GM12878 (cell line): ENCODE measurements around the gene DFFB. TPM values are rescaled to one million over a fixed set of nuclear protein-coding genes. Genes with fewer than 3 reads are reported as not detected.

Experiments used
- CHD1 ChIP-seq: IDR thresholded peaks from 2 replicates; pipeline ENCODE4 v1.6.1; 2012; ENCODE audit warnings: low read depth, low read length, improper control_type of control experiment
- CREB1 ChIP-seq: IDR thresholded peaks from 2 replicates; pipeline ENCODE4 v1.6.1; 2012; ENCODE audit warnings: low read depth, mild to moderate bottlenecking, inconsistent platforms
- HDAC6 ChIP-seq: fragments of 200-600 bp; sonication (generic); IDR thresholded peaks from one replicate; pipeline ENCODE4 v1.8.0; 2017; ENCODE audit warnings: antibody characterized with exemption; ENCODE audit not compliant: unreplicated experiment
- IKZF2 ChIP-seq, 2 experiments: fragments of 450-650 bp; IDR thresholded peaks; 2 replicates each; pipeline ENCODE4 v1.6.1; 2017; ENCODE audit warnings: mild to moderate bottlenecking in 2 of 2, moderate library complexity in 2 of 2
- KDM1A ChIP-seq: fragments of 200-600 bp; sonication (generic); IDR thresholded peaks from 2 replicates; pipeline ENCODE4 v1.6.1; 2016; ENCODE audit warnings: borderline replicate concordance
- KLF5 ChIP-seq: fragments of 450-650 bp; IDR thresholded peaks from 2 replicates; pipeline ENCODE4 v1.6.1; 2014; ENCODE audit warnings: mild to moderate bottlenecking; ENCODE audit not compliant: partially characterized antibody
- MAX ChIP-seq: IDR thresholded peaks from 2 replicates; pipeline ENCODE4 v1.6.1; 2012; ENCODE audit warnings: low read depth, low read length, improper control_type of control experiment
- NR2F1 ChIP-seq: fragments of 450-650 bp; conservative IDR thresholded peaks from 2 replicates; pipeline ENCODE4 v1.6.1; 2017; ENCODE audit warnings: mild to moderate bottlenecking
- PAX8 ChIP-seq: fragments of 450-650 bp; IDR thresholded peaks from 2 replicates; pipeline ENCODE4 v1.6.1; 2017; ENCODE audit warnings: mild to moderate bottlenecking, moderate library complexity
- RCOR1 ChIP-seq: conservative IDR thresholded peaks from 2 replicates; pipeline ENCODE4 v1.6.1; 2012; ENCODE audit warnings: low read depth, low read length, improper control_type of control experiment
- RELA ChIP-seq: fragments of 450-650 bp; IDR thresholded peaks from 2 replicates; pipeline ENCODE4 v1.8.0; 2014; ENCODE audit warnings: borderline replicate concordance; ENCODE audit not compliant: partially characterized antibody
- SIX5 ChIP-seq: IDR thresholded peaks from 2 replicates; pipeline ENCODE4 v1.6.1; 2011; ENCODE audit warnings: mild to moderate bottlenecking, low read depth, low read length, moderate library complexity; ENCODE audit not compliant: severe bottlenecking
- SUPT20H ChIP-seq: IDR thresholded peaks from 2 replicates; pipeline ENCODE4 v1.6.1; 2011; ENCODE audit warnings: low read depth, mild to moderate bottlenecking, low read length, moderate library complexity, borderline replicate concordance; ENCODE audit not compliant: control insufficient read depth
- ZZZ3 ChIP-seq: IDR thresholded peaks from 2 replicates; pipeline ENCODE4 v1.6.1; 2011; ENCODE audit warnings: low read depth; ENCODE audit not compliant: control insufficient read depth, insufficient read length
- polyA plus RNA-seq, 11 experiments: library from polyadenylated mRNA; depleted of rRNA in 4 of 11; unstranded in 6 of 11; stranded (reverse) in 5 of 11; fragments of >200 nt; fragmentation: Nextera tagmentation in 4 of 11; fragmentation: Illumina TruSeq in 1 of 11; extraction: Ambion mirVana in 4 of 11; extraction: Trizol in 1 of 11; gene quantifications; 1 replicate in 1 of 11; 2 replicates in 10 of 11; pipeline versions ENCODE4 v1.2.1 to v1.2.3, GENCODE V29; 2011 to 2016; ENCODE audit warnings: inconsistent platforms in 2 of 11, missing spikeins in 2 of 11, low read depth in 1 of 11
- total RNA-seq, 4 experiments: library from RNA; depleted of rRNA in 3 of 4; stranded (reverse); fragments of >200 nt in 3 of 4; fragmentation: Illumina TruSeq in 1 of 4; extraction: Trizol in 1 of 4; gene quantifications; 2 replicates each; pipeline versions ENCODE4 v1.2.1 to v1.2.3, GENCODE V29; 2013 to 2021
- TF ChIP-seq, protein P1 (sequence below): IDR thresholded peaks from 2 replicates; pipeline ENCODE4 v1.6.1; 2012; ENCODE audit warnings: improper control_type of control experiment, low read depth, low read length; ENCODE audit not compliant: insufficient replicate concordance
- TF ChIP-seq, protein P2 (sequence below): fragments of 450-650 bp; IDR thresholded peaks from 2 replicates; pipeline ENCODE4 v1.6.1; 2017; ENCODE audit warnings: borderline replicate concordance
- TF ChIP-seq, protein P3 (sequence below): fragments of 450-650 bp; IDR thresholded peaks from 2 replicates; pipeline ENCODE4 v1.6.1; 2016; ENCODE audit warnings: mild to moderate bottlenecking
- TF ChIP-seq, protein P4 (sequence below): fragments of 150-350 bp; IDR thresholded peaks from 2 replicates; pipeline ENCODE4 v1.6.1; 2016; ENCODE audit warnings: low read depth, low read length

DFFB gene
- total and polyA plus RNA-seq, 10 of the 15 experiments (the other 5 are each of a cell fraction or from before 2014, with no cell fraction given), result 2.7 to 10.7 (median 6.5) TPM

DNA sequence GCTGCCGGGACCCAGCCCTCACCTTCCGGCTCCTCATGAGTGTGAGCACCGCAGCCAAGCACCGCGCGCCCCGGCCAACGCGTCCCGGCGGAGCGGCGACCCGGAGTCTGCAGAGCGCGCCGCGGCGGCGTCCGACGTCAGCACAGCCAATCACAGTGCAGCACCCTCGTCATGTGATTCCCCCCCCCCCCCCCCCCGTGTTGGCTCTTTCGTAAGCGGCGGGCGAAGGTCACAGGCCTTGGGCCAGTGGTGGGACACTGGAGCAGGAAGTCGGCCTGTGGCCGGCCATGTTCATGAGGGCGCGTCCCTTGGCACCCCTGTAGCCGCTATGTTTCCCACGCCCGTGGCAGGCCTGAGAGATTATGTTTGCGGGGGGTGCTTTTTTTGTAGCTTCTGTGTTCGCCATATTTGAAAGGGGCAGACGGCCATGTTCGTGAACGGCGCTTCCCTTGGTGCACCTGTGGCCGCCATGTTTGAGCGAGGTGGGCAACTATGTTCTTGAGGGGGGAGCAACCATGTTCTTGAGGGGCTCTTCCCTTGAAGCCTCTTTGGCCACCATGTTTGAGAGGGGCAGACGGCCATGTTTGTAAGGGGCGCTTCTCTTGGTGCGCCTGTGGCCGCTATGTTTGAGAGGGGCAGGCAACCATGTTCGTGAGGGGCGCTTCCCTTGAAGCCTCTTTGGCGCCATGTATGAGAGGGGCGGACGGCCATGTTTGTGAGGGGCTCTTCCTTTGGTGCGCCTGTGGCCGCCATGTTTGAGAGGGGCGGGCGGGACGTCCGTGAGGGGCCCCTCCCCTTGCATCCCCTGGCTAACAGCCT, 43.1 kb downstream of the DFFB start, which contains the start of gene C1orf174 (continued):
- TF ChIP-seq, protein P1, sequence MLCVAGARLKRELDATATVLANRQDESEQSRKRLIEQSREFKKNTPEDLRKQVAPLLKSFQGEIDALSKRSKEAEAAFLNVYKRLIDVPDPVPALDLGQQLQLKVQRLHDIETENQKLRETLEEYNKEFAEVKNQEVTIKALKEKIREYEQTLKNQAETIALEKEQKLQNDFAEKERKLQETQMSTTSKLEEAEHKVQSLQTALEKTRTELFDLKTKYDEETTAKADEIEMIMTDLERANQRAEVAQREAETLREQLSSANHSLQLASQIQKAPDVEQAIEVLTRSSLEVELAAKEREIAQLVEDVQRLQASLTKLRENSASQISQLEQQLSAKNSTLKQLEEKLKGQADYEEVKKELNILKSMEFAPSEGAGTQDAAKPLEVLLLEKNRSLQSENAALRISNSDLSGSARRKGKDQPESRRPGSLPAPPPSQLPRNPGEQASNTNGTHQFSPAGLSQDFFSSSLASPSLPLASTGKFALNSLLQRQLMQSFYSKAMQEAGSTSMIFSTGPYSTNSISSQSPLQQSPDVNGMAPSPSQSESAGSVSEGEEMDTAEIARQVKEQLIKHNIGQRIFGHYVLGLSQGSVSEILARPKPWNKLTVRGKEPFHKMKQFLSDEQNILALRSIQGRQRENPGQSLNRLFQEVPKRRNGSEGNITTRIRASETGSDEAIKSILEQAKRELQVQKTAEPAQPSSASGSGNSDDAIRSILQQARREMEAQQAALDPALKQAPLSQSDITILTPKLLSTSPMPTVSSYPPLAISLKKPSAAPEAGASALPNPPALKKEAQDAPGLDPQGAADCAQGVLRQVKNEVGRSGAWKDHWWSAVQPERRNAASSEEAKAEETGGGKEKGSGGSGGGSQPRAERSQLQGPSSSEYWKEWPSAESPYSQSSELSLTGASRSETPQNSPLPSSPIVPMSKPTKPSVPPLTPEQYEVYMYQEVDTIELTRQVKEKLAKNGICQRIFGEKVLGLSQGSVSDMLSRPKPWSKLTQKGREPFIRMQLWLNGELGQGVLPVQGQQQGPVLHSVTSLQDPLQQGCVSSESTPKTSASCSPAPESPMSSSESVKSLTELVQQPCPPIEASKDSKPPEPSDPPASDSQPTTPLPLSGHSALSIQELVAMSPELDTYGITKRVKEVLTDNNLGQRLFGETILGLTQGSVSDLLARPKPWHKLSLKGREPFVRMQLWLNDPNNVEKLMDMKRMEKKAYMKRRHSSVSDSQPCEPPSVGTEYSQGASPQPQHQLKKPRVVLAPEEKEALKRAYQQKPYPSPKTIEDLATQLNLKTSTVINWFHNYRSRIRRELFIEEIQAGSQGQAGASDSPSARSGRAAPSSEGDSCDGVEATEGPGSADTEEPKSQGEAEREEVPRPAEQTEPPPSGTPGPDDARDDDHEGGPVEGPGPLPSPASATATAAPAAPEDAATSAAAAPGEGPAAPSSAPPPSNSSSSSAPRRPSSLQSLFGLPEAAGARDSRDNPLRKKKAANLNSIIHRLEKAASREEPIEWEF, result no peak
- peak; percentile 32; the same call in 1 of the 2 replicates for TF ChIP-seq PAX8
- TF ChIP-seq, protein P2, sequence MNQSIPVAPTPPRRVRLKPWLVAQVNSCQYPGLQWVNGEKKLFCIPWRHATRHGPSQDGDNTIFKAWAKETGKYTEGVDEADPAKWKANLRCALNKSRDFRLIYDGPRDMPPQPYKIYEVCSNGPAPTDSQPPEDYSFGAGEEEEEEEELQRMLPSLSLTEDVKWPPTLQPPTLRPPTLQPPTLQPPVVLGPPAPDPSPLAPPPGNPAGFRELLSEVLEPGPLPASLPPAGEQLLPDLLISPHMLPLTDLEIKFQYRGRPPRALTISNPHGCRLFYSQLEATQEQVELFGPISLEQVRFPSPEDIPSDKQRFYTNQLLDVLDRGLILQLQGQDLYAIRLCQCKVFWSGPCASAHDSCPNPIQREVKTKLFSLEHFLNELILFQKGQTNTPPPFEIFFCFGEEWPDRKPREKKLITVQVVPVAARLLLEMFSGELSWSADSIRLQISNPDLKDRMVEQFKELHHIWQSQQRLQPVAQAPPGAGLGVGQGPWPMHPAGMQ, result no peak
- no peak for TF ChIP-seq RELA
- TF ChIP-seq CREB1, result peak; percentile 69
- TF ChIP-seq RCOR1, result peak; percentile 97
- no peak for TF ChIP-seq HDAC6
- TF ChIP-seq KLF5, result peak; percentile 34
- peak; percentile 49; the same call in 1 of the 2 replicates for TF ChIP-seq MAX
- peak; percentile 79 for TF ChIP-seq SIX5
- no peak; a peak in 1 of 4 replicates for TF ChIP-seq IKZF2 (IDR thresholded peaks at IDR 0.05)
- TF ChIP-seq, protein P3, sequence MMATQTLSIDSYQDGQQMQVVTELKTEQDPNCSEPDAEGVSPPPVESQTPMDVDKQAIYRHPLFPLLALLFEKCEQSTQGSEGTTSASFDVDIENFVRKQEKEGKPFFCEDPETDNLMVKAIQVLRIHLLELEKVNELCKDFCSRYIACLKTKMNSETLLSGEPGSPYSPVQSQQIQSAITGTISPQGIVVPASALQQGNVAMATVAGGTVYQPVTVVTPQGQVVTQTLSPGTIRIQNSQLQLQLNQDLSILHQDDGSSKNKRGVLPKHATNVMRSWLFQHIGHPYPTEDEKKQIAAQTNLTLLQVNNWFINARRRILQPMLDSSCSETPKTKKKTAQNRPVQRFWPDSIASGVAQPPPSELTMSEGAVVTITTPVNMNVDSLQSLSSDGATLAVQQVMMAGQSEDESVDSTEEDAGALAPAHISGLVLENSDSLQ, result no peak; the same call in 1 of the 2 replicates
- no peak for TF ChIP-seq CHD1
- TF ChIP-seq ZZZ3, result no peak
- no peak for TF ChIP-seq SUPT20H
- TF ChIP-seq, protein P4, sequence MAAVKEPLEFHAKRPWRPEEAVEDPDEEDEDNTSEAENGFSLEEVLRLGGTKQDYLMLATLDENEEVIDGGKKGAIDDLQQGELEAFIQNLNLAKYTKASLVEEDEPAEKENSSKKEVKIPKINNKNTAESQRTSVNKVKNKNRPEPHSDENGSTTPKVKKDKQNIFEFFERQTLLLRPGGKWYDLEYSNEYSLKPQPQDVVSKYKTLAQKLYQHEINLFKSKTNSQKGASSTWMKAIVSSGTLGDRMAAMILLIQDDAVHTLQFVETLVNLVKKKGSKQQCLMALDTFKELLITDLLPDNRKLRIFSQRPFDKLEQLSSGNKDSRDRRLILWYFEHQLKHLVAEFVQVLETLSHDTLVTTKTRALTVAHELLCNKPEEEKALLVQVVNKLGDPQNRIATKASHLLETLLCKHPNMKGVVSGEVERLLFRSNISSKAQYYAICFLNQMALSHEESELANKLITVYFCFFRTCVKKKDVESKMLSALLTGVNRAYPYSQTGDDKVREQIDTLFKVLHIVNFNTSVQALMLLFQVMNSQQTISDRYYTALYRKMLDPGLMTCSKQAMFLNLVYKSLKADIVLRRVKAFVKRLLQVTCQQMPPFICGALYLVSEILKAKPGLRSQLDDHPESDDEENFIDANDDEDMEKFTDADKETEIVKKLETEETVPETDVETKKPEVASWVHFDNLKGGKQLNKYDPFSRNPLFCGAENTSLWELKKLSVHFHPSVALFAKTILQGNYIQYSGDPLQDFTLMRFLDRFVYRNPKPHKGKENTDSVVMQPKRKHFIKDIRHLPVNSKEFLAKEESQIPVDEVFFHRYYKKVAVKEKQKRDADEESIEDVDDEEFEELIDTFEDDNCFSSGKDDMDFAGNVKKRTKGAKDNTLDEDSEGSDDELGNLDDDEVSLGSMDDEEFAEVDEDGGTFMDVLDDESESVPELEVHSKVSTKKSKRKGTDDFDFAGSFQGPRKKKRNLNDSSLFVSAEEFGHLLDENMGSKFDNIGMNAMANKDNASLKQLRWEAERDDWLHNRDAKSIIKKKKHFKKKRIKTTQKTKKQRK, result no peak
- peak; percentile 97 for TF ChIP-seq NR2F1
- TF ChIP-seq KDM1A, result no peak
